Measurements from ENCODE around the gene CCDC24. TPM values are rescaled to one million over a fixed set of nuclear protein-coding genes. Genes with fewer than 3 reads are reported as not detected.
A peak's percentile ranks its signal among the peaks of the same experiment; 100 is the strongest.

Gene CCDC24
- total and polyA plus RNA-seq, 2 of the 13 experiments (the other 11 are each of a cell fraction or from before 2014, with no cell fraction given) = 1.4 to 2.9 TPM

GRCh38 chr1:44031252-44032169, 40.1 kb downstream of the CCDC24 start, which contains the start of gene SLC6A9 (continued):
- TF ChIP-seq ZNF276 (CRISPR knock-in tag; IDR thresholded peaks at IDR 0.05; ENCODE audit: low read depth) (peak; percentile 42; the same call in 1 of the 2 replicates), MXD4 (CRISPR knock-in tag; IDR thresholded peaks at IDR 0.05) (no peak), GTF2F1 (IDR thresholded peaks at IDR 0.05; ENCODE audit: low read length) (no peak), ZFY (CRISPR knock-in tag; IDR thresholded peaks at IDR 0.05) (peak; percentile 84), THYN1 (CRISPR knock-in tag; IDR thresholded peaks at IDR 0.05; ENCODE audit: borderline replicate concordance, low read depth) (no peak), ZNF414 (CRISPR knock-in tag; IDR thresholded peaks at IDR 0.05) (no peak; the same call in 1 of the 2 replicates), DNMT1 (CRISPR knock-in tag; IDR thresholded peaks at IDR 0.05) (no peak), SYNCRIP (IDR thresholded peaks at IDR 0.05; ENCODE audit: insufficient read depth, low read depth, low read length) (no peak), ARID3A (IDR thresholded peaks at IDR 0.05; ENCODE audit: low read depth, low read length) (no peak), TAF1 (CRISPR knock-in tag; IDR thresholded peaks at IDR 0.05) (peak; percentile 33), AHDC1 (CRISPR knock-in tag; IDR thresholded peaks at IDR 0.05; ENCODE audit: borderline replicate concordance) (no peak), XRCC5 (optimal IDR thresholded peaks at IDR 0.05; ENCODE audit: low read length) (peak; percentile 14), PRMT3 (CRISPR knock-in tag; IDR thresholded peaks at IDR 0.05; ENCODE audit: borderline replicate concordance, low read depth) (no peak), GATAD2A (CRISPR knock-in tag; IDR thresholded peaks at IDR 0.05) (peak; percentile 66), NFKB2 (CRISPR knock-in tag; IDR thresholded peaks at IDR 0.05; ENCODE audit: borderline replicate concordance) (no peak), ZNF260 (CRISPR knock-in tag; IDR thresholded peaks at IDR 0.05; ENCODE audit: borderline replicate concordance, low read depth) (no peak)

All from HepG2 (cell line).